ENCODE data around the gene PRKACB. TPM values are rescaled to one million over a fixed set of nuclear protein-coding genes. Genes with fewer than 3 reads are reported as not detected.

Gene PRKACB
- total RNA-seq, 2 experiments from 2014 or later, result 25.7 to 25.9 TPM

DNA sequence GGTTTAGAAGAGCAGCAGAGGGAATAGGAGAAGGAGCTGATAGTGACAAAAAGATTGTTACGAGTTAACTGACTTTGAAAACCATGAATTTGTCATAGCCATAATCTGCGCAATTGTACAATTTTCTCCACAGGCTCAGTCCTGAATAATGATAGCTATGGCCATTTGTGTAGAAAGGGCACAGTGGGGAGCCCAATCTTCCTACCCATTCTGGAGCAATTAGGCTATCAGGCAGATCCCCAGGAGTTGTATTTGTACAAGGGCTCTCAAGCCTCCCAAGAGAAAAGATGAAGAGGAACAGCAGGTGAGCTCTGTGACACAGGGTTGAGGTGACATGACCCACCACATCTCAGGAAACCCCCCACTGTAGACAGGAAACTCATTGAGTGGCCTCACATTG, 115.3 kb downstream of the PRKACB start:
- Mint-ChIP-seq H3K9me3 (no peaks in the 10 kb centered on the region), H3K27me3 (ENCODE audit: low read depth) (no peaks in the 10 kb centered on the region), H3K36me3 (ENCODE audit: low read depth) (no peaks in the 10 kb centered on the region), H3K4me1 (ENCODE audit: low read depth) (no peaks in the 10 kb centered on the region), H3K4me3 (no peak overlapping the region), H3K27ac (no peak overlapping the region)
- no peak for DNase-seq
- CTCF ChIA-PET, result no interaction called here
- intact Hi-C loops (cut with micrococcal nuclease), result no loop called here

DNA sequence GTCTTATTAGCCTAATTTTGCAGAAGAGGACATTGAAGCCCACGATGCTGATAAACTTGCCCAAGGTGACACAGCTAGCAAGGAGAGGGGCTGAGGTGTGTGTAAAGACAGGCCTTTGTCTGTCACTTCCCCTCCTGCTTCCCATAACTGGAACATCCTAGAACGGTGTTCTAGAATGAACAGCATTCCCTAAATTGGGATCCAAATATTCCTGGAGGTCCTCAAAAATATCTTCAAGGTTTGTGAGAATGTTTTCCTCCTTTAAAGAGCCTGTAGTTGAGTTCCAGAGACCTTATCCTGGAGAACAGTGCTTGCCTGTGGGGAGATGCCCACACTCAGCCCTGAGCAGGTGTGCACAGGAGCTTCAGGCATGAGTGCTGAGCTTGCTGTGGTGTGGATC, 115.9 kb downstream of the PRKACB start:
- no peaks in the 10 kb centered on the region for H3K9me3 Mint-ChIP-seq
- no peak overlapping the region for H3K4me3 Mint-ChIP-seq
- no peaks in the 10 kb centered on the region for H3K36me3 Mint-ChIP-seq (ENCODE audit: low read depth)
- no peak overlapping the region for H3K27ac Mint-ChIP-seq
- H3K4me1 Mint-ChIP-seq (ENCODE audit: low read depth), result no peaks in the 10 kb centered on the region
- intact Hi-C loops (cut with micrococcal nuclease), result no loop called here
- no peaks in the 10 kb centered on the region for H3K27me3 Mint-ChIP-seq (ENCODE audit: low read depth)
- DNase-seq, result no peak
- CTCF ChIA-PET, result no interaction called here

DNA sequence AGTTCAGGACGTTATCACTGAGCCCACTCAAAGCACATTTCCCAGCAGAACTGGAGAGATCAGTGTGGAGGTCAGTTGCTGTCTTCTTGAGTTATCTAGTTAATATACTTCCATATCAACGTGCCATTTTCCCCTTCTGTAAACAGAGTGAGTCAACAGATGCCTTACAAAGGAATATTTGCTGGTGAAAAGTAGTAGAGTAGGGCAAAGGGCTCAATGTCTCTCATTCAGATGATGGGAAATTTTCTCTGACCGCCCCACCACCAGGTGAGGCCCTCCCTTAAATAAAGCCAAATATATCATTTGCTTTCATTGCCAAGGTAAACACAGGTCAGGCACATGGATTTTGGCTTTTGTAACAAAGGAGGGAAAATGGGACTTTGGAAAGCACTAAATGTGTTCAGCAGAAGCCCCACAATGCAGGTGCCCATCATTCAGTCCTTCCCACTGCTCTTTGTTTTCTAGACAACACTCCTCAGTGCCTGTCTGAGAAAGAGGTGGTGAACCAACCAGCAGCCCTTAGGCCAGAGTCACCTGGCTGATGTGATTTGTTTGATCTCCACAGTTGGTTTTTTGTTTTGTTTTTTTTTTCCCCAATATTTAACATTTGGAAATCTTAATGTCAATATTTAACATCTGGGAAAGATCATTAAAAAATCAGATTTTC, 116.9 kb downstream of the PRKACB start:
- Mint-ChIP-seq H3K4me1 (ENCODE audit: low read depth) (no peaks in the 10 kb centered on the region), H3K36me3 (ENCODE audit: low read depth) (no peaks in the 10 kb centered on the region), H3K4me3 (no peak overlapping the region), H3K27ac (no peak overlapping the region), H3K9me3 (no peaks in the 10 kb centered on the region), H3K27me3 (ENCODE audit: low read depth) (no peaks in the 10 kb centered on the region)
- no peak for DNase-seq
- intact Hi-C loops (cut with micrococcal nuclease), result no loop called here
- CTCF ChIA-PET, result no interaction called here

DNA sequence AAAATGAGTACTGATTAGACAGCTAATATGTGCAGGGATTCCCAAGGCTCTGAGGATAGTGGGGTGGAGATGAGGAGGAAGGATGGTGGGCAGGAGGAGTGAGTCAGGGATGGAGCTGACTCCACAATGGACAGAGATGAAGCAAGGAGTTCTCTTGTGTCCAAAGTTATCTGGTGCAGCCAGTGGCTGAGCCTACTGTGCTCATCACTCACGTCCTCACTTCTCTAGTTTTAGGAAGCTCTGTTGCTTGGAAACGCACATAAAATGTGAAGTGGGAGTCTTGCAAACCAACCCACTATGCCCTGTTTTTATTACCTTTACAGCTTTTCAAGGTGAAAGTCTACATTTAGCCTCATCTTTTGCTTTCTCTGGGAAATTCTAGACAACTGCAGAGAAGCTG, 120.9 kb downstream of the PRKACB start:
- intact Hi-C loops (cut with micrococcal nuclease), result no loop called here
- Mint-ChIP-seq H3K27me3 (ENCODE audit: low read depth) (no peaks in the 10 kb centered on the region), H3K27ac (no peak overlapping the region), H3K9me3 (no peaks in the 10 kb centered on the region), H3K36me3 (ENCODE audit: low read depth) (no peaks in the 10 kb centered on the region), H3K4me1 (ENCODE audit: low read depth) (no peaks in the 10 kb centered on the region), H3K4me3 (no peak overlapping the region)
- CTCF ChIA-PET, result interaction anchor here (0.6 kb wide), 1 partner anchor 131 kb away, joined by 3 read pairs; no protein-coding TSS in a partner anchor
- DNase-seq, result no peak

DNA sequence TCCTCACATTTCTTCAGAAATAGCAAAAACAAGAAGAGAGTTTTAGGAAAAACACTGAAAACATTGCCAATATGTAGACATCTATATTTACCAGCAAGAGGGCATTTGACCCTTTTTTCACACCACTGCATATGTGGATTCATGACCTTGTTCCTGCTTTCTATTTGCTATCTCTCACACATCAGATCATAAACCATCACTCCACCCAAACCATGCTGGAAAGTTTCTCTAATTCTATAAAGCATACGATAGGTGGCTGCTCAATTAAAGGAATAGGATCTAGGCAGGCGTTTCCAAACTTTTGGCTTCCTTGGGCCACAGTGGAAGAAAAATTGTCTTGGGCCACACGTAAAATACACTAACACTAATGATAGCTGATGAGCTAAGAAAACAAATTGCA, 121.8 kb downstream of the PRKACB start:
- DNase-seq, result no peak
- Mint-ChIP-seq H3K4me3 (no peak overlapping the region), H3K27ac (no peak overlapping the region), H3K9me3 (no peaks in the 10 kb centered on the region), H3K4me1 (ENCODE audit: low read depth) (peaks cover 1% of the 10 kb centered on the region), H3K27me3 (ENCODE audit: low read depth) (no peaks in the 10 kb centered on the region), H3K36me3 (ENCODE audit: low read depth) (no peaks in the 10 kb centered on the region)
- intact Hi-C loops (cut with micrococcal nuclease), result no loop called here
- CTCF ChIA-PET, result interaction anchor here (0.7 kb wide), 1 partner anchor 11 kb away, joined by 3 read pairs; no protein-coding TSS in a partner anchor

DNA sequence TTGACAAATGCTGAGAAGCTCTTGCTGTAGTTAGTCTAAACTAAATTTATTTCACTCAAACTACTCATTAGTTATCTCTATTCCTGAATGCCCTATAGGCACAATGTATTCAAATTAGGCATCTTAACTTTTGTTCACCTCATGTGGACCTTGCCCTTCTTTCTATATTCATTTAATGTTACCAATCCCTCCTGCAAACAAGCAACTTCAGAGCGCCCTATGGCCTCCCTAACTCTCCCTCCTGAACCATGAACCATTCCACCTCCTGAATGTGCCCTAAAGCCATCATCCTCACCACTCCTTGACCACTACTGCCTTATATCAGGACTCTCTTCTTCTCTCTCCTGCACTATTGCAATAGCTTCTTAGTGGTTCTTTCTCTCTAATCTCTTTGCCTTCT, 122.7 kb downstream of the PRKACB start:
- DNase-seq, result no peak
- no peak overlapping the region for H3K4me3 Mint-ChIP-seq
- intact Hi-C loops (cut with micrococcal nuclease), result no loop called here
- H3K27me3 Mint-ChIP-seq (ENCODE audit: low read depth), result no peaks in the 10 kb centered on the region
- peaks cover 1% of the 10 kb centered on the region for H3K36me3 Mint-ChIP-seq (ENCODE audit: low read depth)
- no peak overlapping the region for H3K27ac Mint-ChIP-seq
- H3K9me3 Mint-ChIP-seq, result no peaks in the 10 kb centered on the region
- H3K4me1 Mint-ChIP-seq (ENCODE audit: low read depth), result peaks cover 9% of the 10 kb centered on the region
- CTCF ChIA-PET, result interaction anchor here (1.0 kb wide), 1 partner anchor 35 kb away, joined by 3 read pairs; the partner anchor contains the start of gene SAMD13

DNA sequence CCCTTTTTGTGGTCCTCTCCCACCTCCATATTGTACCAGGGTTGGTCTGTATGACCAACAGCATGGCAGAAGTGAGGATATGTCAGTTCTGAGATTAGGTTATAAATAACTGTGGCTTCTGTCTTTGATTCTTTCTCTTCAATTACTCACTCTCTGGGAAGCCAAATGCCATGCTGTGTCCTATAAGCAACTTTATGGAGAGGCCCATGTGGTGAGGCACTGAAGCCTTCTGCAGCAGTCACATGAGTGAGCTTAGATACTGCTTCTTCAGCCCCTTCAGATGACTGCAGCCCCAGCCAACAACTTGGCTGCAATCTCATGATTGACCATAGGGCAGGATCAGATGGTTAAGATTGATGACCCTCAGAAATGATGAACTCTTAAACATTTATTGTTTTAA, 123.4 kb downstream of the PRKACB start:
- H3K4me1 Mint-ChIP-seq (ENCODE audit: low read depth), result peaks cover 9% of the 10 kb centered on the region

DNA sequence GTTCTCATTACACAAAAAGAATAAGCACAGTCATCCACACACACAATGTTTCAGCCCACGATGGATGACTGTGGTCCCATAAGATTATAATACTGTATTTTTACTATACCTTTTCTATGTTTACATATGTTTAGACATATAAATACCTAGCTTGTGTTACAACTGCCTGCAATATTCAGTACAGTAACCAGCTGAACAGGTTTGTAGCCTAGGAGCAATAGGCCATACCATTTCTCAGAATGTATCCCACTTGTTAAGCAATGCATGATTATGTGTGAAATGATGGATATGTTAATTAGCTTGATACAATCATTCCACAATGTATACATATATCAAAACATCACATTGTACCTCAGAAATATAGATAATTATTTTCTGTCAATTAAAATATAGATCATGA, 124.3 kb downstream of the PRKACB start:
- Mint-ChIP-seq H3K4me1 (ENCODE audit: low read depth) (peaks cover 9% of the 10 kb centered on the region), H3K27me3 (ENCODE audit: low read depth) (no peaks in the 10 kb centered on the region), H3K9me3 (no peaks in the 10 kb centered on the region), H3K4me3 (no peak overlapping the region), H3K36me3 (ENCODE audit: low read depth) (peaks cover 1% of the 10 kb centered on the region), H3K27ac (no peak overlapping the region)
- CTCF ChIA-PET, result no interaction called here
- DNase-seq, result no peak
- intact Hi-C loops (cut with micrococcal nuclease), result no loop called here

More for the DNA sequence above, 123.4 kb downstream of the PRKACB start:
- Mint-ChIP-seq H3K36me3 (ENCODE audit: low read depth) (peaks cover 1% of the 10 kb centered on the region), H3K9me3 (no peaks in the 10 kb centered on the region), H3K4me3 (no peak overlapping the region), H3K27ac (no peak overlapping the region), H3K27me3 (ENCODE audit: low read depth) (no peaks in the 10 kb centered on the region)
- CTCF ChIA-PET, result interaction anchor here (1.0 kb wide), 1 partner anchor 34 kb away, joined by 3 read pairs; the partner anchor contains the start of gene SAMD13
- intact Hi-C loops (cut with micrococcal nuclease), result no loop called here
- no peak for DNase-seq

DNA sequence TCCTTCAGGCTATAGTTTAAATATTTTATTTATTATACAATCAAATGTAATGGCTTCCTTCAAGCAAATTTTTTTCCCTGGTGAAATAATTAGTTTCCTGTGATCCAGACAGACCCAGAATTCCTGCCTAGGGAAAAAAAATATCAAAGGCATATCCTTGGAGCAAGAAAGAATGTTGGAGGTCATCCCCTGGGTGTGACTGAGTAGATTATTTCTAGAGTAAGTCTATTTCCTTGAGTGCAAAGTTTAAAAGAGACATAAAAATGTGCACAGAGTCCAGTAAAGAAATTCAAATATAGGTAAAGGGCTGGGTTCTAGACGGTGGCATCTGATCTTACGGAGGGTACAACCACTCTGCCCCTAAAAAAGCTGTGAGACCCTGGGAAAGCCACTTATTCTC, 125.2 kb downstream of the PRKACB start:
- DNase-seq, result no peak
- CTCF ChIA-PET, result no interaction called here
- peaks cover 9% of the 10 kb centered on the region for H3K4me1 Mint-ChIP-seq (ENCODE audit: low read depth)
- H3K27ac Mint-ChIP-seq, result no peak overlapping the region
- no peak overlapping the region for H3K4me3 Mint-ChIP-seq
- no peaks in the 10 kb centered on the region for H3K27me3 Mint-ChIP-seq (ENCODE audit: low read depth)
- H3K9me3 Mint-ChIP-seq, result no peaks in the 10 kb centered on the region
- peaks cover 1% of the 10 kb centered on the region for H3K36me3 Mint-ChIP-seq (ENCODE audit: low read depth)
- intact Hi-C loops (cut with micrococcal nuclease), result no loop called here

DNA sequence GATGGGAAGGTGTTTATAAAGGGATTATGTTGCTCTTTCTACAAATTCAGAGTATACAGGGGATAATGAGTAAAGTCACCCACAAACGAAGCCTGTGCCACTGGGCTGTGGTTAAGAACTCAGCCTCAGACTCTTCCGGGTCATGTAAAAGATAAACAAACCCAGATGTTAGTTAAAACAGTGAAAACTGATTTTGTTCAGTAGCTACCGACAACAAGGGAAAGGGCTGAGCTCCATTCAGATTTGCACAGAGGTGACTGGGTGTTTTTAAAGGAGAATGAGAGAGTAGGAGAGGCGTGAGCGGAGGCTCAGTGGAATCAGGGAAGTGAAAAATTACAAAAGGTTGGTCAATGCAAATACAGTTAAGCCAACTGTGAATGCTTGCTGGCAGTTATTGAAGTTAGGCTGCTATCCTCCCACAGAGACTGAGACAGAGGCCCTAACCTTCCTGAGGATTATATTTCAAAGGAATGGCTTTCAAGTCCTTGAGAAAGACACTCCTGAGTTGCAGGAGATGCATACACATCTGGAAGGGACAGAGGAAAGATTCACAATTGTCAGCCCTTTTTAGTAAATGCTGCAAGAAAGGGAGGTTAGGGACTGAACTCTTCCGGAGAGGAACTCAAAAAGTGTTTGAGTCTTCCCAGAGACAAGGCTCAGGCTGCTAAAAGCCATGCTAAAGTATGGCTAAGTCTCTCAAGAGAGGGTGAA, 127.5 kb downstream of the PRKACB start:
- intact Hi-C loops (cut with micrococcal nuclease), result no loop called here
- no peak for DNase-seq

DNA sequence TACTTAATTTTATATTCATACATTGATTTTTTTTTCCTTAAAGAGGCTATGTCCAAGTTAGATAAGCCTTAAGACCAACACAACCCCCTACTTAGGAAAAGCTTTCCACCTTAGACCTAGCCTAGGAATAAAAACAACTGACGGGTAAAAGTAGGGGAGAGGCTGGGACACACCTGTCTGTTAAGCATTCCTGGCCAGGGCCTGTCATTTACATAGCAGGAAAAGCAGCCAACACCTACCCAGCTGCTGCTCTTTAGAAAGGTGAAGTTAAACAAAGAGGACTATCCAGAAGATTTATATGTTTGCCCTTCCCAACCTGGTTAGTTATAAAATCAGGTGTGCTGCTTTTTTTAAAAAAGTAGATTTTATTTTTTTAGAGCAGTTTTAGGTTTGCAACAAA, 128.3 kb downstream of the PRKACB start:
- Mint-ChIP-seq H3K27me3 (ENCODE audit: low read depth) (no peaks in the 10 kb centered on the region), H3K36me3 (ENCODE audit: low read depth) (peaks cover 1% of the 10 kb centered on the region), H3K9me3 (no peaks in the 10 kb centered on the region), H3K4me1 (ENCODE audit: low read depth) (peaks cover 9% of the 10 kb centered on the region), H3K4me3 (no peak overlapping the region), H3K27ac (no peak overlapping the region)
- CTCF ChIA-PET, result no interaction called here
- intact Hi-C loops (cut with micrococcal nuclease), result no loop called here
- DNase-seq, result no peak

More for the DNA sequence above, 127.5 kb downstream of the PRKACB start:
- H3K9me3 Mint-ChIP-seq, result no peaks in the 10 kb centered on the region
- no peak overlapping the region for H3K4me3 Mint-ChIP-seq
- CTCF ChIA-PET, result no interaction called here
- H3K36me3 Mint-ChIP-seq (ENCODE audit: low read depth), result peaks cover 1% of the 10 kb centered on the region
- no peak overlapping the region for H3K27ac Mint-ChIP-seq
- peaks cover 9% of the 10 kb centered on the region for H3K4me1 Mint-ChIP-seq (ENCODE audit: low read depth)
- no peaks in the 10 kb centered on the region for H3K27me3 Mint-ChIP-seq (ENCODE audit: low read depth)

DNA sequence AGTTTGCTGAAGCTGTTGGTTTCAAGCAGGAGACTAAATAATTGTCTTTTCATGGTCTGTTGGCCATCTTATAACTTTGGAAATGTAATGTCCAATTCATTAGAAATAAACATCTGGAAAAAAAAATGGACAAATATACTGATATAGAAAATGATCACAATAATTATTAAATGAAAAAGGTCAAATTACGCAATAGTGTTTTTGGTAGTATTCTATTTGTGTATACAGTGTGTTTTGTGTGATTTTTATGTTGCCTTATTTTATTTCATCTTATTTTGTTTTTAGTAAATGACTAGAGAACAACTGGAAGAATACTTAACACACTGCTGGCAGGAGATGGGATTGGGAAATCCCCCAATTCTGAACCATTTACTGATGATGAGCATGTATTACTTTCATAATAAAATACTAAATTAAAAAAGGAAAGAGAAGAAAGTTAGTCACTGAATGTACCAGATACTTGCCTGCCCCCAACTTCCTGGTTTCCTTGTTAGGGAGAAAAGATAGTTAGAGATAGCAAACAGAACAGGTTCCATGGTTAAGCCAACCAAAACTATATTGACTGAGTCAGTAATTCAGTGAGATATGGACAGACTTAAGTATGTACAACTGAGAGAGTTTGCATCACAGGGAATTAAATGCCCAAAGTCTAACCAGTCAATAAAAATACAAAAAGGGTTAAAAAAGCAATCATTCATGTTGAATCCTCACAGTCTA, 133.4 kb downstream of the PRKACB start:
- CTCF ChIA-PET, result interaction anchor here (0.9 kb wide), 1 partner anchor 12 kb away, joined by 3 read pairs; no protein-coding TSS in a partner anchor
- DNase-seq, result no peak
- H3K36me3 Mint-ChIP-seq (ENCODE audit: low read depth), result no peaks in the 10 kb centered on the region
- no peaks in the 10 kb centered on the region for H3K27me3 Mint-ChIP-seq (ENCODE audit: low read depth)
- no peaks in the 10 kb centered on the region for H3K9me3 Mint-ChIP-seq
- no peaks in the 10 kb centered on the region for H3K4me1 Mint-ChIP-seq (ENCODE audit: low read depth)
- no peak overlapping the region for H3K4me3 Mint-ChIP-seq
- intact Hi-C loops (cut with micrococcal nuclease), result no loop called here
- no peak overlapping the region for H3K27ac Mint-ChIP-seq
